KBM-7 (cell line): Measurements from ENCODE around the gene PLCB4.

ENCODE experiments used
- DNase-seq: peaks from one replicate; pipeline ENCODE4 v3.0.0-alpha.2; 2015
- in situ Hi-C: fragments of 300-500 bp; cut with MboI; formaldehyde crosslinking; loops from 2 replicates; pipeline ENCODE4 v1.14.3; 2020; ENCODE audit warnings: low sequenced_read_pairs, low pct_unique_long_range_greater_than_20kb, mixed read lengths

The PLCB4 gene

GRCh38 chr20:9329355-9330101 lies 260.6 kb downstream of the PLCB4 start:
- in situ Hi-C loops = no loop called here
- no peak for DNase-seq

GRCh38 chr20:9330151-9330550 lies 261.3 kb downstream of the PLCB4 start:
- no peak for DNase-seq
- in situ Hi-C loops = no loop called here

- no peak for DNase-seq
- in situ Hi-C loops = no loop called here
Observed at GRCh38 chr20:9331707-9332435, 263.0 kb downstream of the PLCB4 start.

GRCh38 chr20:9332791-9333479 lies 264.0 kb downstream of the PLCB4 start:
- no peak for DNase-seq
- in situ Hi-C loops = no loop called here

GRCh38 chr20:9334866-9335265 lies 266.0 kb downstream of the PLCB4 start:
- in situ Hi-C loops = no loop called here
- DNase-seq = no peak

- in situ Hi-C loops = no loop called here
- DNase-seq = no peak
Observed at GRCh38 chr20:9338101-9338500, 269.2 kb downstream of the PLCB4 start.

- in situ Hi-C loops = no loop called here
- no peak for DNase-seq
Observed at GRCh38 chr20:9339708-9340107, 270.8 kb downstream of the PLCB4 start.

- DNase-seq = no peak
- in situ Hi-C loops = no loop called here
Observed at GRCh38 chr20:9342651-9343050, 273.8 kb downstream of the PLCB4 start.

GRCh38 chr20:9344083-9344920 lies 275.4 kb downstream of the PLCB4 start:
- in situ Hi-C loops = no loop called here
- DNase-seq = no peak

- DNase-seq = no peak
- in situ Hi-C loops = no loop called here
Observed at GRCh38 chr20:9348316-9348715, 279.4 kb downstream of the PLCB4 start.

GRCh38 chr20:9348747-9349146 lies 279.9 kb downstream of the PLCB4 start:
- no peak for DNase-seq
- in situ Hi-C loops = no loop called here

GRCh38 chr20:9349249-9349648 lies 280.4 kb downstream of the PLCB4 start:
- in situ Hi-C loops = no loop called here
- DNase-seq = no peak

GRCh38 chr20:9352739-9353138 lies 283.9 kb downstream of the PLCB4 start:
- in situ Hi-C loops = no loop called here
- no peak for DNase-seq

- in situ Hi-C loops = no loop called here
- no peak for DNase-seq
Observed at GRCh38 chr20:9353180-9353915, 284.5 kb downstream of the PLCB4 start.

- in situ Hi-C loops = no loop called here
- DNase-seq = no peak
Observed at GRCh38 chr20:9353916-9354276, 285.0 kb downstream of the PLCB4 start.

- in situ Hi-C loops = no loop called here
- no peak for DNase-seq
Observed at GRCh38 chr20:9354579-9354978, 285.7 kb downstream of the PLCB4 start.

GRCh38 chr20:9358001-9358400 lies 289.1 kb downstream of the PLCB4 start:
- DNase-seq = no peak
- in situ Hi-C loops = no loop called here

- in situ Hi-C loops = no loop called here
Observed at GRCh38 chr20:9359561-9360308, 290.8 kb downstream of the PLCB4 start.

More at GRCh38 chr20:9359561-9360308, 290.8 kb downstream of the PLCB4 start:
- DNase-seq = peak; percentile 41
